Loucy (cell line): ENCODE data around the gene FAM20C.

Source experiments
- CTCF ChIP-seq: fragments of 200-600 bp; sonication (generic); conservative IDR thresholded peaks from 2 replicates; pipeline ENCODE4 v1.5.1; 2014; ENCODE audit warnings: mild to moderate bottlenecking, antibody characterized with exemption, low read length
- EZH2phosphoT487 ChIP-seq: fragments of 200-600 bp; IDR thresholded peaks from 2 replicates; pipeline ENCODE4 v1.6.1; 2018; ENCODE audit warnings: antibody characterized with exemption, mild to moderate bottlenecking, moderate library complexity, borderline replicate concordance

- TF ChIP-seq CTCF: no peak
- no peak for TF ChIP-seq EZH2phosphoT487
Observed at GRCh38 chr7:186516-187113, 5.8 kb upstream of the FAM20C start.
